GM18511 (cell line): ENCODE measurements around the gene JAG1.

Experiments used
- ATAC-seq: cut with Tn5 transposase; IDR thresholded peaks from one replicate; pipeline ENCODE4 v1.9.1; 2021; ENCODE audit warnings: mild to moderate bottlenecking, moderate library complexity; ENCODE audit not compliant: unreplicated experiment

JAG1 gene

GRCh38 chr20:10673842-10674683, at the start of gene JAG1:
JAG1 (minus strand) TSS chr20:10673999; CDS start chr20:10673530, 469 bp downstream.
- peak; percentile 57 for ATAC-seq

GRCh38 chr20:10721976-10722375, 48.2 kb upstream of the JAG1 start:
- no peak for ATAC-seq

- ATAC-seq, result no peak
These were observed 47.5 kb upstream of the JAG1 start for GRCh38 chr20:10721137-10721896.

- no peak for ATAC-seq
These were observed 46.8 kb upstream of the JAG1 start for GRCh38 chr20:10720565-10720964.

GRCh38 chr20:10719740-10720385, 46.1 kb upstream of the JAG1 start:
- ATAC-seq, result no peak

GRCh38 chr20:10718661-10719060, 44.9 kb upstream of the JAG1 start:
- ATAC-seq, result no peak

GRCh38 chr20:10716855-10717254, 43.1 kb upstream of the JAG1 start:
- ATAC-seq, result no peak

- peak; percentile 39 for ATAC-seq
These were observed 41.2 kb upstream of the JAG1 start for GRCh38 chr20:10715035-10715434.

- ATAC-seq, result peak; percentile 76
These were observed 40.6 kb upstream of the JAG1 start for GRCh38 chr20:10714236-10714975.

GRCh38 chr20:10713161-10713560, 39.4 kb upstream of the JAG1 start:
- no peak for ATAC-seq

GRCh38 chr20:10711903-10712451, 38.2 kb upstream of the JAG1 start:
- ATAC-seq, result no peak

GRCh38 chr20:10710991-10711775, 37.4 kb upstream of the JAG1 start:
- no peak for ATAC-seq

- ATAC-seq, result no peak
These were observed 36.1 kb upstream of the JAG1 start for GRCh38 chr20:10709916-10710315.

GRCh38 chr20:10708351-10709185, 34.8 kb upstream of the JAG1 start:
- no peak for ATAC-seq

- ATAC-seq, result no peak
These were observed 34.0 kb upstream of the JAG1 start for GRCh38 chr20:10707791-10708190.

GRCh38 chr20:10707068-10707467, 33.3 kb upstream of the JAG1 start:
- no peak for ATAC-seq

GRCh38 chr20:10706460-10706811, 32.6 kb upstream of the JAG1 start:
- ATAC-seq, result no peak

GRCh38 chr20:10705801-10706459, 32.1 kb upstream of the JAG1 start:
- no peak for ATAC-seq
